GM19351 (cell line): ENCODE results near the gene FCN1.

Source experiments
- ATAC-seq: cut with Tn5 transposase; IDR thresholded peaks from one replicate; pipeline ENCODE4 v1.9.1; 2021; ENCODE audit warnings: mild to moderate bottlenecking, moderate library complexity; ENCODE audit not compliant: unreplicated experiment

FCN1 gene

DNA sequence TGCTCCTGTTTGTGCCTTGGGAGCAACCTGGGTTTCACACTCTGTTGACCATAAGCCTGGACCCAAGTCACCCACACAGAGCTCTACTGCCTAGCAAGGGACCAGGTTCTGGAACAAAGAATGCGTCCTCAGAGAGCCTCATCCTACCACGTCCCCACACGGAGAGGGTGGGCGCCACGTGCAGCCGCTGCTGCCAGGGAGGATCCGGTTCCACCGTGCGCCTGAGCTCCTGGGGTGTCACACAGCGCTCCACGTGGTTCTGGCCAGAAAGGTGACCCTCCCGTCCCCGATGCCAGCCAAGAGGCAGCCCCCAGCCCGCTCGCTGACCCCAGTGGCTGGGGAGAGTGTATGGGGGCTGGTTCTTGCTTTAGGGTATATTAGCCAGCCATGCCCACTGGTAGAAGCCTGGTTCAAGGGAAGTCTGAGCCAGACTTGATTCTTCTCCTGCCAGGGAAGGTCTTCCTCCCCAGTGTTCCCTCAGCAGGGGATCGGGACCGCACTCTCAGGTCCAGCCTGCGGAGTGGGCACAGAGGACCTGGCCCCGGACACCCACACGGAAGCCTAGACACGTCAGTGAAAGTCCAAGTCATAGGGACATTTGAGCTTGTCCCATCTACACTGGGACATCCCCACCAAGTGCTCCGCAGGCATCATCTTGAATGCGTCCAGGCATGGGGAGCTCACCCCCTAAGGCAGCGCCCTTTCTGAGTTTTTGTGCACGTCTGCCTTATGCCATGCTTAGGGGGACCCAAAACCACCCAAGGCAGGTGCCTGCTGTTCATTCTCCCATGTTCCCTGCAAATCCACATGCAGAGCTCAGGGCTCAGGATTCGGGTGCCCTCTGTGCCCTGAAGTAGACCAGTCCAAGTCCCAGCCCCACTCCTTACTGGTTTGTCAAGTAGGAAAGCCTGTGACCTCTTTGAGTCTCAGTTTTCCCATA, 2.4 kb downstream of the FCN1 start:
- ATAC-seq = no peak

DNA sequence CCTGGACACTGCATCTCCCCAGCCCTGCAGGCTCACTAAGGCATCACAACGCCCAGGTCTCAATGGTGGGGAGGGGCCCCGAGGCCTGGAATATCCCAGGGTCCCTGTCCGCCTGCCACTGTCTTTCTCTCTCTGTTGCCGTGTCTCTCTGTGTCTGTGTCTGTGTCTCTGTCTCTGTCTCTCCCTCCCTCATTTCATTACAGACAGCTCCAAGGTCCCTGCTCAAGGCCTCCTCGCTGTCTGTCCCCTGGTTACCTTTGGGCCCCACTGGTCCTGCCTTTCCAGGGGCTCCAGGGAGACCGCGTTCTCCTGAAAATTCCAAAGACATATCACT, 3.2 kb downstream of the FCN1 start:
- ATAC-seq = no peak

DNA sequence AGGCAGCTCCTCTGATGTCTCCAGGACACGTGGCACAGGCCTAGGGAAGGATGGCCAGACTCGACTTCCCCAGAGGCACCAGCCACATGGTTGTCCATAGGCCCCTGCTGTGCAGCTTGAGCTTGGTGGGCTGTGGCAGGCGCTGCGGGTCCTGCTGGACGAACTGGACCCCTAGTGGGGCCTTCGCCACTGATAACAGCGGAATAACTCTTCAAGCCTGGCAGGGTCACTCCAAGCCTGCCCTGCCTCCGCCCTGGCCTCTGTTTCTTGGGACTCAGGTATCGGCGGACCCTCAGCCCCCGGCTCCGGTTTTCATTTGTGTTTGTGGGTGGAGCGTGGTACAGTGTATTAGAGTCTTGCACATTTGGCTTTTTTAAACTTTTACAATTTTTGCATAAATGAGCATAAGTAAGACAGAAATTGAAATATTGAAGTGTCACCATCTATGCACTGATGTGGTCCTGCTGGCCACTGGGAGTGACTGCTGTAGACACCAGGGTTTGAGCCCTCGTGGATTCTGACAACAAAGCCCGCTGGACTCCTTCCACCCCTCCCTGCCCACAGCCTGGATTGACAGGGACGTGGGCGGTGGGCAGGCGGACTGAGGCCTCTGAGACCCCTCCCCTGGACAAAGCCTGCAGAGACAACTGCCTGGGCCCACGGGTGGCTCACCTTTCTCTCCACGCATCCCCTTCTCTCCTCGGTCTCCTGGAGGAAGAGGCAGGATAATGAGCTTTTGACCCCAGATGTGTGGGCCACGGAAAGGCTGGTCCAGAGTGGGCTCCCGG, 3.8 kb downstream of the FCN1 start:
- no peak for ATAC-seq

DNA sequence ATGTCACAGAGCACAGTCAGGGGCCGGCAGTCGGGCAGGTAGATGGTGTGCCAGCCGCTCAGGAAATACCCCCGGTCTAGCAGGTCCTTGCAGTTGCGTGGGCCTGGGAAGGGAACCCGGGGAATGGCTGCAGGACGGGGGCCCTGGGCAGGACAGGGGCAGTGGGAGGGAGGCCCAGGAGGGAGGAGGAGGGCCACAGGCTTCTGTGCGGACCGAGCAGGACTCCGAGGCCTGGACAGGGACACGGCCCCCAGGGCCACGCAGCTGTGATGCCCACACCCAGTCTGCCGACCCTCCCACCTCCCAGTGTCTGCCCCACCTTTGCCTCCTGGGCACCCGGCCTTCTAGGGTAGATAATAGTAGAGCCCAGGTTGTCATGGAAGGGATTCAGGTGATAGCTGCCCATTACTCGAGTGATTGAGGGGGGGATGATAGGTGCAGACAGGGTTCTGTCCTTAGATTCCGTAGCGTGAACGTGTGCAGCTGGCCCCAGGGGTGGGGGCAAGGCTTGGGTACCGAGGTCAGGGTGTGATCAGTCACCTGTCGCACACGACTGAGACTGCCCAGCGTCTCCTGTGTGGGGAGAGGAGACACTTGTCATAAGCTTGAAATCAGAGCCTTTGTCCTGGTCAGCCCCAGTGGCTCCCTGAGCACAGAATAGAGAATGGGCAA, 4.5 kb downstream of the FCN1 start:
- no peak for ATAC-seq

DNA sequence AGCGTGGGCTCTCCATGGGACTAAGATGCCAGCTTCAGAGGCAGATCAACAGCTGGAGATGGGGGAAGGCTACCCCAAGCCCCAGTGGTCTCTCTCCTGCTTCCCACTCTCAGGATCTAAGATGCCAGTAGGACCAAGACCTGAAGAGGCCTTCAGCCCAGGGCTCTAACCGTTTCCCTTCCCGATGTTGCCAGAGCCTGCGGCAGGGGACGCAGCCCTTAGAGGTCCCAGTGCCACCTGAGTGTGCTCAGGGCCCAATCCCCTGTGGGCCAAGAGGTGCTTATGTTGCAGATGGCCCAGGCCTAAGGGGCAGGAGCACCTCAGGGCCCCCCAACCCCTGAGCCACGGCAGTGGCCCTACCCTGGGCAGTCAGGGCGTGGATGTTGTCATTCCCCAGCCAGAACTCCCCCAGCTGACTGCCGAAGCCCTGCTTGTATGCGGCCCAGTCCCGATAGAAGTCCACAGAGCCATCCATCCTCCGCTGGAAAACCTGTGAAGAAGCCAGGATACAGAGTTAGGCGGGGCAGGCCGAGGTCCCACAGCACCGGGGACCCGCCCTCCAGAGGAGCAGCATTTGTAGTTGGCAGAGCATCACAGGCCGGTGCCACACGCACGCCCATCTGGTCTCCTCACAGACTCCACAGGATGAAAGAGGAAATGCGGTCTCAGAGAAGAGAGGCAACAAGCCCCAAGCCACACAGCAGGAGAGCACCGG, 5.4 kb downstream of the FCN1 start:
- ATAC-seq = no peak

DNA sequence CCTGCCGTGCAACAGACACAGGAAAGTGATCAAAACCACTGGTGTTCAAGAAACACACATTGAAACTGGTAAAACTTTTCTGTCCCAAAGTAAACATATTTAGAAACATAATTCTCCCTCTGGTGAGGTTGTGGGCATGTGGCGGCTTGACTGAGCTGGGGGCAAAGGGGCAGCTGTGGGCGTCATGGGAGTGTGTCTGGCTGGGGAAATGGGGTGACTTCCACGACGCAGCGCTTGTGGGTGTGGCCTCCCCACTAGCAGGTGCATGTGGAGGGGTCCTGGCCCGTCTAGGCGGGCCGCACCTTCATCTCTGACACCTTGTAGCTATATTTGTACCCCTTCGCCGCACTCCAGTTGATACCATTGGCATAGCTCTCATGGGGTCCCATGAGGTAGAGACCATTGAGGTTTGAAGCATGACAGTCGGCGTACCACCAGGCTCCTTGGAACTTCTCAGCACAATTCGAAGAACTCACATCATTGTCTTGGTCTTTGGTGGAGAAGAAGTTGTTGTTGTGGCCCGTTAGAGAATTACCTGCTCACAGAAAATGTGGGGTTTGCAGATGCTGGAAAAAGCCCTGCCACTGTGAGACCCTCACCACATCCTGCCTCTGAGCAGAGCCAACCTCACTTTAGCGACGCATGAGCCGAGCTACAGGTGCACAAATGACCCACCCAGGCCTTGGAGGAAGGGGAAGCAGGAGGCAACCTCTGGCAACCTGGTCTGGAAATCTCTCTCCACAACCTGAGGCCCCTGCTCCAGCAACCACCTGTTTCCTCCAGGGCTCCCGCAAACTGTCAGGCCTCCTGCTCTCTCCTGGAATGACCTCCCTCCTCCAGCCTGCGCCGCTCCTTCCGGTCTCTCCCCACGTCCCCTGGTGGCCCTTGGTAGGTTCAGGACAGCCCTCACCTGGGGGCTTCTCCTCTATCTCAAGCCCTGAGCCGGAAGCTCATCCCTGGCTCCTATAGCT, 7.9 kb downstream of the FCN1 start:
- no peak for ATAC-seq

DNA sequence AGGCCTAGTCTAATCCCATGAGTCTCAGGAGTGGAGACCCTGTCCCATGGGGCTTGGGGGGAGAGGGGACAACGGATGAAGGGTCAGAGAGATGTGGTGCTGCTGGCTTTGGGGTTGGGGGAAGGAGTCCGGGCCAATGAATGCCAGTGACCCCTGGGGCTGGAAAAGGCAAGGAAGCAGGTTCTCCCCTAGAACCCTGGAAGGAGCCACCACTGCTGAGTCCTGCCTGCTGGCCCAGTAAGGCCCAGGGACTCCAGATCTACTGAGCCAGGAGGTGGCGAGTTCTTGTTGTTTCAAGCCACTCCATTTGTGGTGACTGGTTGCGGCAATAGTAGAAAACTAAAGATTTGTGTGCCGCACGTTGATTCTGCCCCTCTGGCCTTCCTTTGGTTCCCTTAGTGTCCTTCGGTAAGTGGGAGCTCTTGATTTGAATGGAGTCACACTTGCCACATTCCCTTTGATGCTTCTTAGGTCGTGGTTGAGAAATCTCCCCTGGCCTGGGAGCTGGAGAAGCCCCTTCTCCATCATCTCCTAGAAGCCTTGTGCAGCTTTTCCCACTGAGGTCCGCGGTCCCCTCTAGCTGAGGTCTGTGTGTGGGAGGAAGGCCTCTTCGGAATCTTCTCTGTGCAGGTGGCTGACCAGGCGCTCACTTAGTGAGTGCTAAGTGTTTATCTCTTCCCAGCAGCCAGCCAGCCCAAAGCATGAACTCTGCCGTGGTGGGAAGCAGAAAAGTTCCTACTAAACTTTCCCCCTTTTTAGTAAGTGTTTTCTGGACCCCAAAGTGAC, 9.0 kb downstream of the FCN1 start:
- no peak for ATAC-seq

DNA sequence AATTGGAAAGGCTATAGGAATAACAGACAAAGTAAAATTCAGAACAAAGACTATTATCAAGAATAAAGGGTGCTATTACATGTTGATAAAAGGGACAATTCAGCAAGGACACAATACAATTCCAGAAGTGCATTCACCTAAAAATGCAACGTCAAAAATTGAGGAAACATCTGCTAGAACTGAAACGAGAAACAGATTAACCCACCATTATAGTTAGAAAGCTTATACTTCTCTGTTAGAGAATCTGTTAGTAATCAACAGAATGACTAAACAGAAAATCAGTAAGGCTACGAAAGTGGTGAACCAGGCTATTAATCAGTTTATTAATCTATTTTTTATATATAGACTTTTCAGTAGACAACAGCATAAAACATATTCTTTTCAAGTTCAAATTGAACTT, 14.8 kb downstream of the FCN1 start:
- ATAC-seq = no peak

DNA sequence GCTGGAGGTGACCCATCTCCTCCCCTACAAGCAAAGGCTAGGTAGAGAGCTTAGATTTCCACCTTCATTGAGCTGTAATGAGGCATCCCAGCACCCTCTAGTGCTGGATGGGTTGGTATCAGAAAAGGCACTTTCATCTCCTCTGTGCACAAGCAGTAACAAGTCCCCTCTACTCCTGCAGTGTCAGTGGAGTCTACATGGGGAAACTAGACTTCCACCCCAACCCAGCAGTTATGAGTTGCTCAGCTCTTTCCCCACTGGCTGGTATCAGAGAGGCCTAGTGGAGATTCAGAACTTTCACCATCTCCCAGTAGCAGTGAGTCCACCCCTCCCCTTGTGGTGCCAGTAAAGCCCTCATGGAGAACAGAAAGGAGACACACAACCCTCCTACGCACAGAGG, 17.9 kb downstream of the FCN1 start:
- no peak for ATAC-seq

DNA sequence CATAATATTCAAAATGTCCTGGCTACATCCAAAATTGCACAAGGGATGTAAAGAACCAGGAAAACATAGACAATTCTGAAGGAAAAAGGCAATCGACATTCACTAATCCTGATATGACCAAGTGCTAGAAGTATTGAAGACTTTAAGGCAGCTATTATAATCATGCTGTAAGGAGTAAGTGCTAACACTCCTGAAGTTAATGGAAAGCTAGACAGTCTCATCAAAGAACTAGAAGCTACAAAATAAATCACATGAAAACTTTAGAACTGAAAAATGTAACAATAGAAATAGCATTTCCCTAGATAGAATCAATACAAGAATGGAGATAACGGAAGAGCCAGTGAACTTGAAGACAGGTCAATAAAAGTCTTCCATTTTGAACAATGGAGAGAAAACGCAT, 18.5 kb downstream of the FCN1 start:
- ATAC-seq = no peak

DNA sequence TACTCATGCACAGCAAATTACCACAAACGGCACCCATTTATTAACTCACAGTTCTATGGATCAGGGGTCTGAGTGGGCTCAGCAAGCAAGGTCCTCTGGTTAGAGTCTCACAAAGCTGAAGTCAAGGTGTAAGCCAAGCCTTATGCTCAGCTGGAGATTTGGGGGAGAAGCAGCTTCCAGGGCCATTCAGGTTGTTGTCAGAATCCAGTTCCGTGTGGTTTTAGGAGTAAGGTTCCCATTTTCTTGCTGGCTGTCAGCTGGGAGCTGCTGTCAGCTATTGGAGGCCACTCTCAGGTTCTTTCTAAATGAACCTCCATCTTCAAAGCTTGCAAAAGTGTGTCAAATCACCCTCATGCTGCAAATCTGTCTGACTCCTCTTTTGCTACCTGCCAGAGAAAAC, 19.4 kb downstream of the FCN1 start:
- ATAC-seq = no peak

DNA sequence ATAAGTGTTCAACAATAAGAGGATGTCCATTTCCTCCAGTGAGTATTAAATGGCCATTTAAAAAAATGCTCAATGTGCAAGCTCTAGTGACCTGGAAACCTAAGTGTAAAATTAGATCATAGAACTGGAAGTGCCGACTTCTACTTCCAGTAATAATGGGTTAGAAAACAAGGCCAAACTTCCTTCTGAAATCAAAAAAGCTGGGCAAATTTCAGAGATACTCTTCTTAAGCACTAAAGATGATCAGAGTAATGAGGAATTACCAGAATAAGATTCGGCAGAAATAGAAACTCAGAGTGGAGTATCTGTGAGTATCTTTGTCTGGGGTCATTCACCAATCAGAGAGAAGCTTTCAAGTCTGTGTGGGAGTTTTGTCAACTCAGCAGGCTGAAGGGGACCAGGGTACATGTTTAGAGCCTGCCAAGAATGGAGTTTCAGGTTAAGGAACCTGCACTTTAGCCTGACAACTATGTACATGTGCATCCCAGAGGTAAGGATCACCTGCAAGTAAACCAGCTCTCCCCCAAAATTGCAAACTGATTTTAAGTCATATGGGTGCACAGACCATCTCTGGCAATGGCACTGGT, 20.0 kb downstream of the FCN1 start:
- ATAC-seq = no peak

DNA sequence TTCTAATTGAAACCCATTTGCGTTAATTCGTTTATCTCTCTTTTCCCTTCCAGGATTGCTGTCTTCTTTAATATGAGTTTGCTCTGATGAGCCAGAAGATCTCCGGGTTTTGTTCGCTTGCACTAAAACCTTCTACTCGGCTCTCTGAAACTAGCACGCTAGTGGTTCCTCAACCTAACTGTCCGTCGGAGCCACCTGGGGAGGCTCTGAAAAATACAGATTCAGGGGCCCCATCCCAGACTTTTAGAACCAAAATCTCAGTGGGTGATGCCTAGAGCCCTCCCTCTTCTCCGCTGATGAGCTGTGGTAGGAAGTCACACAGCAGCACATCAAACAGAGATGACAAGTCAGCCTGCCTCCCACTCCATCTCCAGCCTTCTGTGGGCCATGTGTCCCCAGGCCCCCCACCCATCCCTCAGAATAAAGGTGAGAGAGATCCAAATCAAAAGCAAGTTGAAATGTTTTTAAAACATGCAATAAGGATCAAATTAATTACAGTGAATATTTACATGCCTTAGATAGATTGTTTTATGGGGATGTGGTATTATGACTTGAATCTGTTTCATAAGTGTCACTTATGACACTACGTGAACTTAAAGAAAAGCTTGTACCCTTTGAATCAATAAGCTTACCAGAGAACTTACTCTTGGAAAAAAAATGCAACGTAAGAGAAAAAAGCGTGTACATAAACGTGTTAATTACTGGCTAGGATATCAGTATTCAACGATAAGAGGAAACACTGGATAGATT, 20.7 kb downstream of the FCN1 start:
- ATAC-seq = no peak

DNA sequence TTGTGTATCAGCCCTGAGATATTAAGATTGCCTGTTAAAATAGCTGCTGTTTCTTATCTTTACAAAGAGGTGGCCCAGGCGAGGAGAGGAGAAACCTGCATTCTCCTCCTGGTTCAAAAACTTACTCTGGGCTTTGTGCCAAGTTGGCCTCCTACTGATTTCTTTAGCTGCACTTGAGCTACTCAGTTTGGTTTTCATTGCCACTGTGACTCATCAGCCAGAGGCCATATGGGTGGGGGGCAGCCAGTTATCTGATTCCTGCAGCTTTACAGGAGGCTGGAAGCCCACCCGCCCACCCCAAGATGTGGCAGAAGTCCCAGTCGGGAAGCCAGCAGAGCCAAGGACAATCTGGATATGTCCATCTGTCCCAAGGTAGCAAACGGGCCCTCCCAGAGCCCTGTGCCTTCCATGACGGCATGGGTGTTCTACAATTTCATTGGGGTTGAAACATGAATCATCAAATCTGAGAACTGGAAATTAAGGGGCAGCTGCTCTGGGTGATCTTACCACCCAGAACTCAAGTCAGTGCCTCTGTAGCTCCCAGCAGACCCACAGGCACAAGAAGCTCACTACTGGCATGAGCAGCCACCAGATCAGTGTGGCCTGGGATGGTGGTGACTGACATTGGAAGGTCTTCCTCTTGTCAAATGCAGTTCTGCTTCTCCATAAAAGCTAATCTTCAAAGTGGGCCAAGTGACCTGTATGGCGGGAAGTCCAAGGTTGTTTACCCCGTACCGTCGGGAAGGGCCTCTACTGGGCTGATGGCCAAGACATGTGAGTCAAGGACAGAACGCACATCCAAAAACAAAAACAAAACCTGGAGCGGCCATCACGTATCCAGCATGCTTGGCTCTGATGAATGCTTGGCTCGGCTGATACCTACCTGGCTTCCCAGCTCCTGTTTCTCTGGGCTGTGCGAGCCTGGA, 21.5 kb downstream of the FCN1 start:
- ATAC-seq = no peak

DNA sequence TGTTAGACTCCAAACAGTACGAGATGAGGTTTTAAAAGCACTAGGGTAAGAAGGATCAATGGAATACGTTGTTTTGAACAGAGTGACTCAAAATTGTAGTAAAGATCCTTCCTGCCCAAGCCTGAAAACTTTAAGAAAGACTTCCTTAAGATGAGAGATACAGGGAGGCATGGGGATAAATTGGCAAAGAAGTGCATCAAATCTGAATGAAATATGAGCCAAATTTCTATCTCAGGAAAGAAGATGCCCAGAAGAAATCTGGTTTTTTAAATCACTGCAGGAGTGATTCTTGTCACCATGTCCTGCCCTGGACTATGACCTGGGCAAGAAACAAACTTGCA, 22.2 kb downstream of the FCN1 start:
- ATAC-seq = no peak

DNA sequence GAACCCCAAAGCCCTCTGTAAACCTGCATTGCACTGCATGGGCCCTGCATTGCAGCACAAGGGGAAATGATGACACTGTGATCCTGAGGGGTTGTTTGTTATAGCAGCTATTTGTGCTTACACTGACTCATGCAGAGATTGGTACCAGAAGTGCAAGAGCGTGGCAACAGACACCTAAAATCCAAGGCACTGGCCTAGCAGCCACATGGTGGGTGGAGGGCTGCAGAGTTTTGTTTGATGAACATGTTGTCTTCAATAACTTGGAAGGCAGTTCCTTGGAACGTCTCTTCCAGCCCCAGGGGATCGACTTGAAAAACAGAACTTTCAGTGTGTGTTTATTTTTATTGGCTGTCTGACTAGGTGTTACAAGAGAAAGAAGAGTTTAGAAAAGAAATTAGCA, 22.6 kb downstream of the FCN1 start:
- ATAC-seq = no peak
